Fibroblast of pulmonary artery (primary cell): ENCODE results near the gene PPIP5K1.

Experiments
- DNase-seq: peaks from one replicate; pipeline ENCODE4 v3.0.0-alpha.2; 2010; ENCODE audit warnings: low read depth
- H3K4me3 ChIP-seq: replicated peaks from 2 replicates; pipeline ENCODE4 v1.5.1; 2011; ENCODE audit warnings: low read depth, mild to moderate bottlenecking, control low read depth, low read length, moderate library complexity
- TF ChIP-seq, protein P1 (sequence below): IDR thresholded peaks from 2 replicates; pipeline ENCODE4 v1.5.1; 2011; ENCODE audit warnings: mild to moderate bottlenecking, control low read depth, low read length, inconsistent platforms; ENCODE audit errors: missing control alignments

The PPIP5K1 gene

GRCh38 chr15:43552986-43553385, 37.0 kb downstream of the PPIP5K1 start:
- H3K4me3 ChIP-seq = no peak overlapping the region
- DNase-seq = no peak
- TF ChIP-seq, protein P1, sequence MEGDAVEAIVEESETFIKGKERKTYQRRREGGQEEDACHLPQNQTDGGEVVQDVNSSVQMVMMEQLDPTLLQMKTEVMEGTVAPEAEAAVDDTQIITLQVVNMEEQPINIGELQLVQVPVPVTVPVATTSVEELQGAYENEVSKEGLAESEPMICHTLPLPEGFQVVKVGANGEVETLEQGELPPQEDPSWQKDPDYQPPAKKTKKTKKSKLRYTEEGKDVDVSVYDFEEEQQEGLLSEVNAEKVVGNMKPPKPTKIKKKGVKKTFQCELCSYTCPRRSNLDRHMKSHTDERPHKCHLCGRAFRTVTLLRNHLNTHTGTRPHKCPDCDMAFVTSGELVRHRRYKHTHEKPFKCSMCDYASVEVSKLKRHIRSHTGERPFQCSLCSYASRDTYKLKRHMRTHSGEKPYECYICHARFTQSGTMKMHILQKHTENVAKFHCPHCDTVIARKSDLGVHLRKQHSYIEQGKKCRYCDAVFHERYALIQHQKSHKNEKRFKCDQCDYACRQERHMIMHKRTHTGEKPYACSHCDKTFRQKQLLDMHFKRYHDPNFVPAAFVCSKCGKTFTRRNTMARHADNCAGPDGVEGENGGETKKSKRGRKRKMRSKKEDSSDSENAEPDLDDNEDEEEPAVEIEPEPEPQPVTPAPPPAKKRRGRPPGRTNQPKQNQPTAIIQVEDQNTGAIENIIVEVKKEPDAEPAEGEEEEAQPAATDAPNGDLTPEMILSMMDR = no peak

GRCh38 chr15:43552256-43552655, 37.8 kb downstream of the PPIP5K1 start:
- TF ChIP-seq, protein P1 = no peak
- H3K4me3 ChIP-seq = no peak overlapping the region
- no peak for DNase-seq

DNA sequence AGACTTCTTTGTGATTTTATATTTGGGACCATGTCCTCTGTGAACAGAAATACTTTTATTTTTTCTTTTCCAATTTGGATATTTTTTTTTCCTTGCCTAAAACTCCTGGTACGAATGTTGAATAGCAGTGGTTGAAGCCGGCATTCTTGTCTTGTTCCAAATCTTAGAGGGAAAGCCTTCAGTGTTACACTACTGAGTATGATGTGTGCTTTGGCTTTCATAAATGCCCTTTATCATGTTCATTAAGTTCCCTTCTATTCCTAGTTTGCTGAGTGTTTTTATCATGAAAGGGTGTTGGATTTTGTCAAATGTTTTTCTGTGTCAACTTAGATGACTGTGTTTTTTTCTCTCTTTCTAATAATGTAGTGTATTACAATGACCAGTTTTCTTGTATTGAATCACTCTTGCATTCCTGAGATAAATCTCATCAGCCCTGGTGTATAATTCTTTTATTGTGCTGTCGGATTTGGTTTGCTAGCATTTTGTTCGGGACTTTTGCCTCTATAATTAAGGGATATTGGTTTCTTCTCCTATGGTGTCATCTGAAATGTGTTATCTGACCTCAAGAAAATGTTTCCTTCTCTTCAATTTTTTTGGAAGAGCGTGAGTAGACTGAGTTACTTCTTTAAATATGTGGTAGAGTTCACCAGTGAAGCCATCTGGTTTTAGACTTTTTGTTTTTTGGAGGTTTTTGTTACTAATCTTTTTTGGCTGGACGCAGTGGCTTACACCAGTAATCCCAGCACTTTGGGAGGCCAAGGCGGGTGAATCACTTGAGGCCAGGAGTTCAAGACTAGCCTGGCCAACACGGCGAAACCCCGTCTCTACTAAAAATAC, 39.3 kb downstream of the PPIP5K1 start:
- DNase-seq = peak; percentile 37
- H3K4me3 ChIP-seq = no peak overlapping the region
- TF ChIP-seq, protein P1 = no peak

DNA sequence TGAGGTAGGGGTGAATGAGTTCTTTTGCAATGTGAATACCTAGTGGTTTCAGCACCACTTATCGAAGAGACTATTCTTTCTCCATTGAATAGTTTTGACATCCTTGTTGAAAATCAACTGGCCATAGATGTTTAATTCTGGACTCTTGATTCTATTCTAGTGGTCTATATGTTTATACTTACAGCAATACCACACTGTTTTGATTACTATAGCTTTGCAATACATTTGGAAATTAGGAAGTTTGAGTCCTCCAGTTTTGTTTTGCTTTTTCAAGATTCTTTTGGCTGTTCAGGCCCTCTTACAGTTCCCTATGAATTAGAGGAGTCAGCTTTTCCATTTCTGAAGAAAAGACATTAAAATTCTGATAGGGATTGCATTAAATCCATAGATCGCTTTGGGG, 42.5 kb downstream of the PPIP5K1 start:
- TF ChIP-seq, protein P1 = no peak
- no peak for DNase-seq
- no peak overlapping the region for H3K4me3 ChIP-seq

DNA sequence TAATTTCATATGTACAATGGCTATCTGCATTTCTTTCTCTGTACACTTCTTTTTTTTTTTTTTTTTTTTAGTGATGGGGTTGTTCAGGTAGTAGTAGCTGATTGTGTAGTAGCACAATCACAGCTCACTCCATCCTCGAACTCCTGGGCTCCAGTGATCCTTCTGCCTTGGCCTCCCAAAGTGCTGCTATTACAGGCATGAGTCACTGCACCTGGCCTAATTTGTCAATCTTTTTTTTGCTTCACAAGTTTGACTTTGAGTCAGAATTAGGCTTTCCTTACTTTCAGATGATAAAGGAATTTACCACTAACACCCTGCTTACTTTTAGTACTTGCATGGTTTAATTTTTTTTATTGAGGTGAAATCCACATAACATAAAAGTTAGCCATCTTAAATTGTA, 44.6 kb downstream of the PPIP5K1 start:
- TF ChIP-seq, protein P1 = no peak
- DNase-seq = no peak

GRCh38 chr15:43544266-43544665, 45.7 kb downstream of the PPIP5K1 start:
- TF ChIP-seq, protein P1 = no peak
- DNase-seq = no peak

More for the DNA sequence above, 44.6 kb downstream of the PPIP5K1 start:
- no peak overlapping the region for H3K4me3 ChIP-seq

GRCh38 chr15:43541785-43542184, 48.2 kb downstream of the PPIP5K1 start:
- peak; percentile 52 for DNase-seq
- TF ChIP-seq, protein P1 = no peak
- H3K4me3 ChIP-seq = no peak overlapping the region

More at GRCh38 chr15:43544266-43544665, 45.7 kb downstream of the PPIP5K1 start:
- no peak overlapping the region for H3K4me3 ChIP-seq
